Activated CD4-positive, alpha-beta T cell treated with anti-CD3 and anti-CD28 coated beads for 36 hours (primary cell): Measurements from ENCODE around the gene ADGRG2. TPM values are rescaled to one million over a fixed set of nuclear protein-coding genes. Genes with fewer than 3 reads are reported as not detected.

Experiments used
- ATAC-seq: fragments of 200-7000 bp; cut with Tn5 transposase; one replicate; pipeline ENCODE4 v1.10.0; 2021; ENCODE audit warnings: mild to moderate bottlenecking, moderate library complexity
- CTCF ChIA-PET: fragments of 350-600 bp; sonication (Branson Sonifier 250); formaldehyde crosslinking; loops from one replicate; lab custom pipeline; 2021; ENCODE audit warnings: antibody characterized with exemption; lab: Charles Lee
- POLR2A ChIA-PET: fragments of 350-600 bp; sonication (Branson Sonifier 250); formaldehyde crosslinking; loops from one replicate; lab custom pipeline; 2021; ENCODE audit warnings: antibody characterized with exemption, inconsistent platforms; lab: Charles Lee
- DNase-seq: peaks from one replicate; pipeline ENCODE4 v3.0.0-alpha.2; 2020
- H3K27ac Mint-ChIP-seq: one replicate; pipeline ENCODE4 v1.8.0; 2021; ENCODE audit warnings: mixed read lengths
- H3K27me3 Mint-ChIP-seq: one replicate; pipeline ENCODE4 v1.8.0; 2021; ENCODE audit warnings: mixed read lengths
- H3K36me3 Mint-ChIP-seq: one replicate; pipeline ENCODE4 v1.8.0; 2021; ENCODE audit warnings: low read depth, mixed read lengths
- H3K4me1 Mint-ChIP-seq: one replicate; pipeline ENCODE4 v1.8.0; 2021; ENCODE audit warnings: mixed read lengths
- H3K4me3 Mint-ChIP-seq: one replicate; pipeline ENCODE4 v1.8.0; 2021; ENCODE audit warnings: mild to moderate bottlenecking, moderate library complexity, mixed read lengths
- H3K9me3 Mint-ChIP-seq: one replicate; pipeline ENCODE4 v1.8.0; 2021; ENCODE audit warnings: low read depth, mixed read lengths
- intact Hi-C, 2 experiments: fragments of 100-400 bp; cut with DNase I in 1 of 2; cut with micrococcal nuclease in 1 of 2; formaldehyde crosslinking; loops; one replicate each; pipeline versions ENCODE4 v1.14.2 to v1.15.1; 2022 to 2024; cut with DNase I, micrococcal nuclease
- total RNA-seq, 2 experiments: library from RNA; stranded (reverse); gene quantifications; one replicate each; pipeline ENCODE4 v1.2.3, GENCODE V29; 2021

Gene ADGRG2
- total RNA-seq, 2 experiments from 2014 or later = not detected

DNA sequence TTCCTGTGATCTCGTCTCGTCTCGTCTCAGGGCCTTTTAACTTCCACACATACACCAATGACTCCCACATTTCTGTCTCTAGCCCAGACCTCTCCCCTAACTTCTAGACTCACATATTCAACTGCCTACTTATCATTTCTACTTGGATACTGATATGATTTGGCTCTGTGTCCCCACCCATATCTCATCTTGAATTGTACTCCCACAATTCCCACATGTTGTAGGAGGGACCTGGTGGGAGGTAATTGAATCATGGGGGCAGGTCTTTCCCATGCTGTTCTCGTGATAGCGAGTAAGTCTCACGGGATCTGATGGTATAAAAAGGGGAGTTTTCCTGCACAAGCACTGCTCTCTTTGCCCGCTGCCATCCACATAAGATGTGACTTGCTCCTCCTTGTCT, 147.3 kb downstream of the ADGRG2 start:
- DNase-seq (no peak), ATAC-seq (no peak)
- no peak overlapping the region for H3K27ac Mint-ChIP-seq
- intact Hi-C loops = no loop called here
- H3K27me3 Mint-ChIP-seq = no peaks in the 10 kb centered on the region
- no peaks in the 10 kb centered on the region for H3K9me3 Mint-ChIP-seq
- H3K4me3 Mint-ChIP-seq = no peak overlapping the region
- CTCF ChIA-PET = no interaction called here
- no peaks in the 10 kb centered on the region for H3K36me3 Mint-ChIP-seq
- POLR2A ChIA-PET = no interaction called here
- H3K4me1 Mint-ChIP-seq = no peaks in the 10 kb centered on the region

DNA sequence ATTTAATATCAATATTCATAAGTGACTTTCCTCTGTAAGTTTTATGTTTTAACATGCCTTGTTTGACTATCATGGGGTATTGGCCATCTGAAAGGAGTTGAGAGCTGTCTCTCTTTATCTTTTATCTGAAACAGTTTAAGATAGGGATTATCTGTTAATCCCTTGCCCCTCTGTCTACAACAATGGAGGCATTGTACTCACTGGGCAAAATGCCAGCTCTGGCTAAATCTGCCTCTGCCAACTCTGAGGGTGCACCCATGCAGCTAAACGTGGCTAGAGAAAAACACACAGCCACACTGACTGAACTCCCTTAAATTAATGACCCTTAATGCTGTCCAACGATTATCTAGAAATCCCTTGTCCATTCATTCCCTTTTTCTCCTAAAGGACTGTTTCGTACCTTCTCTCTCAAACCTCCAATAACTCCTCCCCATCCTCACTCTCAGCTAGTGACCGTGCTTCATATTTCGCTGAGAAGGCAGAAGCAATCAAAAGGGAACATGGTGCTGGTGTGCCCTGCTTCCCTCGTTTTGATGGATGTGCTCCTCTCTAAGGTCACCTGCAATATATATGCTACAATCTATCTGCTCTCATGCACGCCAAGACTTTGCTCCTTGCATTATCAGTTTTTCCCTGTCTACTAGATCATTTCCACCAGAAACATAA, 148.6 kb downstream of the ADGRG2 start:
- H3K9me3 Mint-ChIP-seq = no peaks in the 10 kb centered on the region
- ChIA-PET CTCF (no interaction called here), POLR2A (no interaction called here)
- no peak for DNase-seq
- intact Hi-C loops = no loop called here
- no peak overlapping the region for H3K4me3 Mint-ChIP-seq
- ATAC-seq = no peak
- no peaks in the 10 kb centered on the region for H3K27me3 Mint-ChIP-seq
- no peaks in the 10 kb centered on the region for H3K4me1 Mint-ChIP-seq
- H3K36me3 Mint-ChIP-seq = no peaks in the 10 kb centered on the region
- no peak overlapping the region for H3K27ac Mint-ChIP-seq

DNA sequence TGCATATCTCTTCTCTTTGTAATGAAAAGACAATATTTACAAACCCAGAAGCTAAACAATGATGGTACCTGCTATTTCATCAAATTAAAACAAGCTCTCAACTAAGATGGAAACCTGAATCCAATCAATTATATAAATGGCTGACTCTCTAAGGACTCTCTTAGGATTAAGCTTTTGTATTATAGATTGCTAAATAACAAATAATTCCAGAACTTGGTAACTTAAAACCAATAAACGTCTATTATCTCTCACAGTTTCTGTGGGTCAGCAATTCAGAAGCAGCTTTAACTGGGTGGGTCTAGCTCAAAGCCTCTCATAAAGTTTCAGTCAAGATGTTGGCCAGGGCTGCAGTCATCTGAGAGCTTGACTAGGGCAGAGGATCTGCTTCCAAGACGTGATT, 150.8 kb downstream of the ADGRG2 start:
- Mint-ChIP-seq H3K4me3 (no peak overlapping the region), H3K27me3 (no peaks in the 10 kb centered on the region), H3K9me3 (no peaks in the 10 kb centered on the region), H3K4me1 (no peaks in the 10 kb centered on the region), H3K27ac (no peak overlapping the region), H3K36me3 (no peaks in the 10 kb centered on the region)
- ATAC-seq (no peak), DNase-seq (no peak)
- CTCF ChIA-PET = no interaction called here
- POLR2A ChIA-PET = no interaction called here
- intact Hi-C loops = no loop called here

DNA sequence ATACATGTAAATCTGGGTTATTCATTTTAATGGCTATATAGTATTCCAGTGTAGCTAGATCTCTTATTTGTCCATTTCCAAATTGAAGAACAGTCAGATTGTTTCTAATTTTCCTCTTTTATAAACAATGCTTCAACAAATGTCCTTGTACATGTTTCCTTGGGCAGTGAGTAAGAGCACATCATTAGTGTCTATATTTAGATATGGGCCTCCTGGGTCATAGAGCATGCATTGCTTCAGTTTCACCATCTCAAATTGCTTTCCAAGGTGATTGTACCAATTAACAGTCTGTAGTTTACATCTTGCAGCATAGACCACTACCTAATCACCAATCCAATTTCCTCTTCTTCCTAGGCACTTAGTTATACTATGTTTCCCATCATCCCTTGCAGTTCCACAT, 151.8 kb downstream of the ADGRG2 start:
- H3K4me3 Mint-ChIP-seq = no peak overlapping the region
- ChIA-PET CTCF (interaction anchor here (1.1 kb wide), 1 partner anchor 11 kb away, joined by 3 read pairs; no protein-coding TSS in a partner anchor), POLR2A (no interaction called here)
- no peaks in the 10 kb centered on the region for H3K36me3 Mint-ChIP-seq
- no peaks in the 10 kb centered on the region for H3K9me3 Mint-ChIP-seq
- no peak for ATAC-seq
- H3K4me1 Mint-ChIP-seq = no peaks in the 10 kb centered on the region
- no peak for DNase-seq
- no peaks in the 10 kb centered on the region for H3K27me3 Mint-ChIP-seq
- intact Hi-C loops = no loop called here
- H3K27ac Mint-ChIP-seq = no peak overlapping the region

DNA sequence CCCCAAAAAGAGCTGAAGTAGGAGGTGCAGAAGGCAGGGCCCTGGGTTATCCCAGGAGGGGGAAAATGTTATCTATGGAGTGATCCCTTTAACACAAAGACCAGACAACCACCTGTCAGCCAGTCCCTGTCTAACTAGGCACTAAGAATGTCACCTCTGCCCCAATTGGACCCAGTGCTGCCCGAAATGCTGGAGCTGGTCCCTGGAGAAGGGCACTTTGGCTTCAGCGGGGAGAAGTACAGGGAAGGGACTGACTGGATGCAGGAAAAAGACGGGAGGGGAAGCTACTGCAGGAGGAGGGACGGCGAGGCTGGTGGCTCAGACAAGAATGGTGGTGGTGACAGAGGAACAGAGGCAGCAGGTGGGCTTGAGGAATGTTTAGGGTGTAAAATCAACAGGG, 155.6 kb downstream of the ADGRG2 start:
- no peak overlapping the region for H3K4me3 Mint-ChIP-seq
- DNase-seq (no peak), ATAC-seq (no peak)
- no peaks in the 10 kb centered on the region for H3K36me3 Mint-ChIP-seq
- ChIA-PET POLR2A (no interaction called here), CTCF (no interaction called here)
- intact Hi-C loops = no loop called here
- peaks cover 13% of the 10 kb centered on the region for H3K4me1 Mint-ChIP-seq
- H3K27me3 Mint-ChIP-seq = no peaks in the 10 kb centered on the region
- H3K9me3 Mint-ChIP-seq = no peaks in the 10 kb centered on the region
- H3K27ac Mint-ChIP-seq = no peak overlapping the region

DNA sequence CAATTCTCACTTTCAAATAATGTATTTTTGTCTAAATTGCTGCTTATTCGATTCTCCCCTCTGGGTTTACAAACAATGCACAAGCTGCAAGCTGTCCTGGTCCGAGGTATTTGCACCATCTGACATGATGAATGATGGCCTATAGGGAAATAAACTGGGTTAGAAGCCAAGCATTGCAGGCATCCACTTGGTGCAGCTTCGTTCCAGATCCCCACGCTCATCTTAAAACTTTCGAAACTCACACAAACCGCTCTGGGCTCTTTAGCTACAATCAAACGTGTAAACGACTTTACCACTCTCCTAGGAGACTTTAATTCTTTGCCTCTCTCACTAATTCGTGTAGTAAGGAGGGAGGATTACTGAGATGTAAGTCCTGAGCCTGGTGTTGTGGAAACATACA, 157.4 kb downstream of the ADGRG2 start:
- no peak for DNase-seq
- CTCF ChIA-PET = no interaction called here
- no peak for ATAC-seq
- H3K9me3 Mint-ChIP-seq = no peaks in the 10 kb centered on the region
- intact Hi-C loops = no loop called here
- no peaks in the 10 kb centered on the region for H3K36me3 Mint-ChIP-seq
- no peak overlapping the region for H3K4me3 Mint-ChIP-seq
- POLR2A ChIA-PET = no interaction called here
- no peak overlapping the region for H3K27ac Mint-ChIP-seq
- H3K27me3 Mint-ChIP-seq = no peaks in the 10 kb centered on the region
- H3K4me1 Mint-ChIP-seq = peaks cover 14% of the 10 kb centered on the region

DNA sequence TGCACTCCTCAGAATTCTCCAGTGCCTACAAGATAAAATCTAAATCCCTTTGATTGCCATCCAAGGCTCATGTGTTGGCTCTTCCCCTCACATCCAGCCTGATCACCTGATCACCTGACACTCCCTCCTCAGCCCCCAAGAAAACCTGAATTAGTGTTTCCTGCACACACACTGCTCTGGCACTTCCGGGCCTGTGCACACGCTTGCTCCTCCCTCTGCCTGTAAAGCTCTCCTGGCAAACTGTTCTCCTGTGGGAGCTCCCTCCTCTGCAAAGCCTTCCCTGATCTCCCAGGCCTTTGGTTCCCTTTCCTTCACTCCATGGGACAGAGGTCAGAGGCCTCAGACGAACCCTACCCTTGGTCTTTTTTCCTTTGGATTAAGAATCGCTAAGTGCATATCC, 158.2 kb downstream of the ADGRG2 start:
- ATAC-seq (no peak), DNase-seq (no peak)
- Mint-ChIP-seq H3K36me3 (no peaks in the 10 kb centered on the region), H3K27ac (no peak overlapping the region), H3K9me3 (no peaks in the 10 kb centered on the region), H3K4me1 (peaks cover 14% of the 10 kb centered on the region), H3K4me3 (no peak overlapping the region), H3K27me3 (no peaks in the 10 kb centered on the region)
- CTCF ChIA-PET = interaction anchor here (0.6 kb wide), 2 partner anchors 9 to 16 kb away, joined by 3 read pairs; no protein-coding TSS in a partner anchor
- POLR2A ChIA-PET = no interaction called here
- intact Hi-C loops = no loop called here

DNA sequence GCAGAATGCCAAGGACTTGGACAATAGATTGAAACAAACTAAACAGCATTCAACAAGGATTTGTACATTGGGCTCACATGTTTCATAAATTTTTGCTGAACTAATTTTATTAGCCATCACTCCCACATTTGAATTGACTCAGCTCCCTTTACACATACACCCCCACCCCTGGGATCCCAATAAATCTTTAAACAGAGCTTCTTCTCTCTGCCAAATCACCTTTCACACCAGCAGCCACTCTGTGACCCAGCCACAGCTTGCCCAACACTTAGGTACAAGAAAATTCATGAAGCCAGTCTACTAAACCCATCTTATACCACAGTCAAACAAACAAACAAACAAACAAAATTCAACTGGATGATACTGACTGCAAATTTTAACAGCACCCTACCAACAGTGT, 159.9 kb downstream of the ADGRG2 start:
- DNase-seq = no peak
- POLR2A ChIA-PET = no interaction called here
- H3K4me1 Mint-ChIP-seq = peaks cover 14% of the 10 kb centered on the region
- no peak overlapping the region for H3K4me3 Mint-ChIP-seq
- no peaks in the 10 kb centered on the region for H3K9me3 Mint-ChIP-seq
- CTCF ChIA-PET = no interaction called here
- H3K36me3 Mint-ChIP-seq = no peaks in the 10 kb centered on the region
- no peaks in the 10 kb centered on the region for H3K27me3 Mint-ChIP-seq
- H3K27ac Mint-ChIP-seq = no peak overlapping the region
- no peak for ATAC-seq
- intact Hi-C loops = no loop called here

DNA sequence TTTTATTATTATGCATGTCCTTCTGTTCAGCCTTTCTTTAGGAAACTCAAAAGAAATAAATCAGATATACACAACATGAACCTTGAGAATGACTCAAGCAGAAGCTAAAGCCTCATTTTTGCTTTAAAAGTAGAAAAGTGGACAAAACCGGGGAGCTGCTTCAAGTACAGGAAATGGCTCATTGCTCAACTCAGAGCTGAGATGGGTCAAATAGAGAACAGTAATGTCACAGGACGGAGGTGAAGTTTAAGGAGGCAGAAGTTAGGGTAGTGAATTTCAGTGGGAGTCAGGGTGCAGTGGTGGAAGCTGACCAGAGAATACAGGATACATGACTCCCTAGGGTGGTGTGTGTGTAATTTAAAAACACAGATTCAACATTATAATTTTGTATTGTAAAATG, 160.6 kb downstream of the ADGRG2 start:
- H3K27me3 Mint-ChIP-seq = no peaks in the 10 kb centered on the region
- DNase-seq (no peak), ATAC-seq (peak; percentile 66)
- H3K27ac Mint-ChIP-seq = no peak overlapping the region
- POLR2A ChIA-PET = no interaction called here
- H3K9me3 Mint-ChIP-seq = no peaks in the 10 kb centered on the region
- peaks cover 14% of the 10 kb centered on the region for H3K4me1 Mint-ChIP-seq
- H3K4me3 Mint-ChIP-seq = no peak overlapping the region
- CTCF ChIA-PET = interaction anchor here (0.6 kb wide), 1 partner anchor 32 kb away, joined by 3 read pairs; no protein-coding TSS in a partner anchor
- intact Hi-C loops = no loop called here
- no peaks in the 10 kb centered on the region for H3K36me3 Mint-ChIP-seq

DNA sequence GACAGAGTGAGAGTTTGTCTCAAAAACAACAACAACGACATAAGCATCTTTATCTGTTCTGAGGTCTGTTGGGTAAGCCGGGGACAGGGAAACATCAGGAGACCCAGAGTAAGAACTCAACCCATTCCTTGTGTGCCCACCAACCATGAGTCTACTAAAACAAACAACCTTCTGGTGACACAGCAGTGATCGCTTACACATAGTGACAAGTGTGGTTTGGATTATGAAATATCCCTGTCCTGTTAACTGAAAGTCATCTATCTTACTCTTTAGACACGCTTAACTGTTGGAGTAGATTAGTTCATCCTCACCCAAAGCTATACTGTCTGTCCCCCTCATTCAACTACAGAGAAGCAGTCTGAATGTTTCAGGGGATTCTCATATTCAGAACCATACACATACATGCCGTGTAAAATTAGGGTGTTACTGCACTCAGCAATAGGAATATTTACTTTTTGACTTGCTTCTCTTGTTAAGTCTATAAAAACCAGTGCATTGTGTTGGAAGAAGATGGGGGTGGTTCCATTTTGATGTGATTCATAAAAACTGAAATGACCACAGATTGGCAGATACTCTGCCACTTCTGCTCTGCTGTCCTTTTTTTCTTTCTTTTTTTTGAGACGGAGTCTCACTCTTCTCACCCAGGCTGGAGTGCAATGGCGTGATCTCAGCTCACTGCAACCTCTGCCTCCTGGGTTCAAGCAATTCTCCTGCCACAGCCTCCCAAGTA, 165.8 kb downstream of the ADGRG2 start:
- no peak overlapping the region for H3K27ac Mint-ChIP-seq
- intact Hi-C loops = loop anchor here in 1 of 2 experiments (2.0 kb wide), 1 partner anchor 28 kb away; the partner anchor contains the start of gene PHKA2
- DNase-seq (no peak), ATAC-seq (no peak)
- peaks cover 5% of the 10 kb centered on the region for H3K36me3 Mint-ChIP-seq
- H3K27me3 Mint-ChIP-seq = no peaks in the 10 kb centered on the region
- POLR2A ChIA-PET = interaction anchor here (0.5 kb wide), 1 partner anchor 340 kb away, joined by 3 read pairs; no protein-coding TSS in a partner anchor
- no peaks in the 10 kb centered on the region for H3K9me3 Mint-ChIP-seq
- no peak overlapping the region for H3K4me3 Mint-ChIP-seq
- CTCF ChIA-PET = no interaction called here
- H3K4me1 Mint-ChIP-seq = peaks cover 21% of the 10 kb centered on the region

DNA sequence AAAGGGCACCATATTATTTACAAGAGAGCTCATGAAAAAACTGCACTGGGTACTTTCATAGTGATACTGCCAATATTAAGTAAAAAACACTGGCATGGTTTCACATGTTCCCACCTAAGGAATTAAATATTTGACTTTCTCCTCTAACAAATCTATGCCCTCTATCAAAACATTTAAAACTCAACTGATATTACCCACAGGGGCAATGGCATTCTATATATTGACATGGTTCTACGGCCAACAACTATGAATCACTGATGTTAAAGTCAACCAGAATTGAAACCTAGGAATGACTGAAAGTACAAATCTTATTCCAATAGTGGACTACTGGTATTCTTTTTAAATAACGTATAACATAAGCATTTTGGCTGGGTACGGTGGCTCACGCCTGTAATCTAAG, 166.6 kb downstream of the ADGRG2 start:
- intact Hi-C loops = loop anchor here in 1 of 2 experiments (2.0 kb wide), 1 partner anchor 29 kb away; the partner anchor contains the start of gene PHKA2
- H3K4me1 Mint-ChIP-seq = peaks cover 21% of the 10 kb centered on the region
- CTCF ChIA-PET = interaction anchor here (0.6 kb wide), 1 partner anchor 9 kb away, joined by 3 read pairs; no protein-coding TSS in a partner anchor
- POLR2A ChIA-PET = no interaction called here
- no peaks in the 10 kb centered on the region for H3K9me3 Mint-ChIP-seq
- peaks cover 7% of the 10 kb centered on the region for H3K36me3 Mint-ChIP-seq
- no peak overlapping the region for H3K4me3 Mint-ChIP-seq
- DNase-seq = no peak
- H3K27ac Mint-ChIP-seq = no peak overlapping the region
- no peak for ATAC-seq
- H3K27me3 Mint-ChIP-seq = no peaks in the 10 kb centered on the region

DNA sequence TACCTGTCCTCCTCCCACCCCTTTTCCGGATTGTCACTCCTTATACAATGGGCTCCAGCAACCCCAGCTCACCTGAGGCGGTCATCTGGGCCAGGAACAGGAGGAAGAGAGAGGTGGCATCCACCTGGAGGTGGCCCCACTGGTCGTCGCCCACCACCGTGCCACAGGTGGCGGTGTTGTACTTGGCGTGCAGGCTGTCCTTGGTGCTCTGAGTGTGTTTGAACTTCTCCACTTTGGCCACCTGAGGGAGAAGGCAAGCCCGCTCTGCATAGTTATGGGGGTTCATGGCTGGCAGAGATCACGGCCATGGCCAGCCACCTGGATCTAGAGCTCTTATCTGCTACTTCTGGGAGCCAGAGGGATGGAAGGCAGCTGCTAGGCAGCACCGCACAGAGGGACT, 171.2 kb downstream of the ADGRG2 start:
- DNase-seq (peak; percentile 4), ATAC-seq (no peak)
- Mint-ChIP-seq H3K36me3 (peaks cover 15% of the 10 kb centered on the region), H3K27ac (no peak overlapping the region), H3K9me3 (no peaks in the 10 kb centered on the region), H3K27me3 (no peaks in the 10 kb centered on the region), H3K4me3 (no peak overlapping the region), H3K4me1 (peaks cover 16% of the 10 kb centered on the region)
- ChIA-PET CTCF (no interaction called here), POLR2A (no interaction called here)
- intact Hi-C loops = no loop called here
